Thoracic aorta (tissue), 2 donors: ENCODE results near the gene PLAC8. TPM values are rescaled to one million over a fixed set of nuclear protein-coding genes. Genes with fewer than 3 reads are reported as not detected.

Experiments used
- ATAC-seq: fragments of 150-250 bp; one replicate; pipeline ENCODE4 v1.8.0; 2017; ENCODE audit warnings: low read depth; ENCODE audit not compliant: insufficient number of reproducible peaks, low FRiP score
- DNase-seq: peaks from one replicate; pipeline ENCODE4 v3.0.0-alpha.2; 2020; ENCODE audit warnings: low spot score
- H3K27ac ChIP-seq, 2 donors: fragments of 200-600 bp; sonication (generic); 1 replicate in 1 of 2; 2 replicates in 1 of 2; pipeline ENCODE4 v1.5.1; 2016; ENCODE audit warnings: mild to moderate bottlenecking in 2 of 2, moderate library complexity in 2 of 2
- H3K27me3 ChIP-seq: fragments of 200-600 bp; sonication (generic); replicated peaks from 2 replicates; pipeline ENCODE4 v1.6.0; 2016; ENCODE audit warnings: mild to moderate bottlenecking; ENCODE audit not compliant: insufficient read depth
- H3K36me3 ChIP-seq: fragments of 200-600 bp; sonication (generic); one replicate; pipeline ENCODE4 v1.5.1; 2016
- H3K4me1 ChIP-seq, 2 donors: fragments of 200-600 bp; sonication (generic); 1 replicate in 1 of 2; 2 replicates in 1 of 2; pipeline versions ENCODE4 v1.5.1 to v1.6.0; 2016; ENCODE audit warnings: low read depth in 2 of 2, mild to moderate bottlenecking in 1 of 2; ENCODE audit not compliant: control insufficient read depth in 1 of 2
- H3K4me3 ChIP-seq: fragments of 200-600 bp; sonication (generic); 2 replicates; pipeline ENCODE4 v1.5.1; 2016; ENCODE audit warnings: mild to moderate bottlenecking
- H3K9me3 ChIP-seq: fragments of 200-600 bp; sonication (generic); 2 replicates; pipeline ENCODE4 v1.5.1; 2016
- CTCF ChIP-seq: fragments of 200-600 bp; sonication (generic); IDR thresholded peaks from one replicate; pipeline ENCODE4 v1.5.1; 2019; ENCODE audit warnings: antibody characterized with exemption
- total RNA-seq, 2 donors: library from RNA; depleted of rRNA; stranded (reverse); fragments of >200 nt; gene quantifications; one replicate each; pipeline versions ENCODE4 v1.1.0 to v1.2.3, GENCODE V29; 2016

PLAC8 gene
- total RNA-seq, 2 donors from 2014 or later: 3.7 TPM; not detected in 1

GRCh38 chr4:83109480-83110222, 4.9 kb downstream of the PLAC8 start:
- Histone ChIP-seq H3K27ac (no peak overlapping the region), H3K4me3 (peak overlapping the region; percentile 75), H3K4me1 (no peaks in the 10 kb centered on the region), H3K9me3 (no peaks in the 10 kb centered on the region), H3K36me3 (no peaks in the 10 kb centered on the region), H3K27me3 (no peaks in the 10 kb centered on the region)
- DNase-seq: no peak
- TF ChIP-seq CTCF: no peak
- ATAC-seq: no peak

GRCh38 chr4:83108101-83108861, 6.2 kb downstream of the PLAC8 start:
- no peak for TF ChIP-seq CTCF
- Histone ChIP-seq H3K4me1 (no peaks in the 10 kb centered on the region), H3K9me3 (no peaks in the 10 kb centered on the region), H3K4me3 (no peak overlapping the region), H3K36me3 (no peaks in the 10 kb centered on the region), H3K27ac (no peak overlapping the region), H3K27me3 (no peaks in the 10 kb centered on the region)
- ATAC-seq (no peak), DNase-seq (no peak)

DNA sequence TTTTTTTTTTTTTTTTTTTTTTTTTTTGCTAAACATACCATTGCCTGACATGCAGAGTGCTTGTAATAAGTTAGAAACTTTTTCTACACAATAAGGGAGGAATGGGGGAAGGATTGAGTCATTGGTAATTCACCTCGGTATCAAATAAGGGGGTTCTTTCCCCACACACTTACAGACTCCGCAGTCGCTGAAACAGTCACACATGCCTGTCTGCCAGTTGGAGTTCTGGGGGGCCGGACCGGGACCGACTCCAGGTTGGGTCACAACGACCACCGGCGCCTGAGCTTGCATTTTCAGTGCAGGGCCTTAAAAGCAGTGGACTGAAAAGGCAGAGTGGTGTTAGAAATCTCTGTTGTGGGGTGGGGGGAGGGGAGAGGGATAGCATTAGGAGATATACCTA, 6.9 kb downstream of the PLAC8 start:
- Histone ChIP-seq H3K27me3 (no peaks in the 10 kb centered on the region), H3K27ac (no peak overlapping the region), H3K9me3 (no peaks in the 10 kb centered on the region), H3K36me3 (no peaks in the 10 kb centered on the region), H3K4me1 (no peaks in the 10 kb centered on the region), H3K4me3 (no peak overlapping the region)
- ATAC-seq: no peak
- no peak for TF ChIP-seq CTCF
- DNase-seq: no peak

- Histone ChIP-seq H3K4me3 (no peak overlapping the region), H3K27me3 (no peaks in the 10 kb centered on the region), H3K4me1 (no peaks in the 10 kb centered on the region), H3K9me3 (no peaks in the 10 kb centered on the region), H3K27ac (no peak overlapping the region), H3K36me3 (no peaks in the 10 kb centered on the region)
- no peak for DNase-seq
- no peak for TF ChIP-seq CTCF
- ATAC-seq: no peak
Measured at GRCh38 chr4:83104991-83105390, 9.5 kb downstream of the PLAC8 start.

DNA sequence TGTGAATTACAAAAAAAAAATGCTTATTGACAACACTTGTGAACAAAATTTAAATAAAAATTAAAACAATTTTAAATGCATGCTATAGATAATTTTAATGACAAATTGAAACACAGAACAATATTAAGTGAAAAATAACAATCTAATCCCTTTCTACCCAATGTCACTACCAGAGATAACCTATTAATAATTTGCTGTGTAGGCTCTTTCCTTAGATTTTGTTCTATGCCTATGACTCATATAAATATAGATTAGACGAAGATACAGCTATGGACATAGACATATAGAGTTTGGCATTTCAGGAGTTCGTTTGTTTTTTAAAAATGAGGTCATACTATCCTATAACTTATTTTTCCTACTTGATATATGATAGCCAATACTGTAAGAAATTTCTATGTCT, 18.1 kb downstream of the PLAC8 start:
- TF ChIP-seq CTCF: no peak
- Histone ChIP-seq H3K36me3 (no peaks in the 10 kb centered on the region), H3K4me3 (no peak overlapping the region), H3K27me3 (no peaks in the 10 kb centered on the region), H3K9me3 (no peaks in the 10 kb centered on the region), H3K27ac (no peak overlapping the region), H3K4me1 (no peaks in the 10 kb centered on the region)
- DNase-seq: no peak
- no peak for ATAC-seq
